GM10266 (cell line): ENCODE data around the gene ST8SIA5.

ENCODE experiments used
- DNase-seq: peaks from one replicate; pipeline ENCODE4 v3.0.0; 2012; ENCODE audit errors: extremely low spot score
- TF ChIP-seq, protein P1 (sequence below): IDR thresholded peaks from 2 replicates; pipeline ENCODE4 v1.5.1; 2012; ENCODE audit warnings: mild to moderate bottlenecking, low read depth; ENCODE audit not compliant: control insufficient read depth, insufficient read depth; ENCODE audit errors: missing control alignments

Gene ST8SIA5

DNA sequence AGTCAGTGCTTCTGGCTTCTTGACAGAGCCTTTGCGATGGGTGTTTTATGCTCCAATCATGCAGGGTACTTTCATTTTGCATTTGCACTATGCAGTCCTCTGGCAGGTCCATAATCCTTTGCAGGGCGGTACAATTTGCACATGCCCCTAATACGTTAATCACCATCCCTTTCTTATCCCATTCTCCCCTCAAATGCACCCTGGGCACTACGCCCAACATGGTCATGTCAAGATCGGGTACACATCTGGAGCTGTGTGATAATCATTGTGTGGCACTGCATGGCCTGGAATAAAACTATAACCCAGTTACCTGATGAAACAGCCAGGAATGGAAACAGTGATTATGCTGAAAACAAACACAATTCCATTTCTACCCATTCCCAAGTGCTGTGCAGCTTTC is 127.5 kb downstream of the ST8SIA5 start:
- TF ChIP-seq, protein P1, sequence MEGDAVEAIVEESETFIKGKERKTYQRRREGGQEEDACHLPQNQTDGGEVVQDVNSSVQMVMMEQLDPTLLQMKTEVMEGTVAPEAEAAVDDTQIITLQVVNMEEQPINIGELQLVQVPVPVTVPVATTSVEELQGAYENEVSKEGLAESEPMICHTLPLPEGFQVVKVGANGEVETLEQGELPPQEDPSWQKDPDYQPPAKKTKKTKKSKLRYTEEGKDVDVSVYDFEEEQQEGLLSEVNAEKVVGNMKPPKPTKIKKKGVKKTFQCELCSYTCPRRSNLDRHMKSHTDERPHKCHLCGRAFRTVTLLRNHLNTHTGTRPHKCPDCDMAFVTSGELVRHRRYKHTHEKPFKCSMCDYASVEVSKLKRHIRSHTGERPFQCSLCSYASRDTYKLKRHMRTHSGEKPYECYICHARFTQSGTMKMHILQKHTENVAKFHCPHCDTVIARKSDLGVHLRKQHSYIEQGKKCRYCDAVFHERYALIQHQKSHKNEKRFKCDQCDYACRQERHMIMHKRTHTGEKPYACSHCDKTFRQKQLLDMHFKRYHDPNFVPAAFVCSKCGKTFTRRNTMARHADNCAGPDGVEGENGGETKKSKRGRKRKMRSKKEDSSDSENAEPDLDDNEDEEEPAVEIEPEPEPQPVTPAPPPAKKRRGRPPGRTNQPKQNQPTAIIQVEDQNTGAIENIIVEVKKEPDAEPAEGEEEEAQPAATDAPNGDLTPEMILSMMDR, result no peak
- no peak for DNase-seq

DNA sequence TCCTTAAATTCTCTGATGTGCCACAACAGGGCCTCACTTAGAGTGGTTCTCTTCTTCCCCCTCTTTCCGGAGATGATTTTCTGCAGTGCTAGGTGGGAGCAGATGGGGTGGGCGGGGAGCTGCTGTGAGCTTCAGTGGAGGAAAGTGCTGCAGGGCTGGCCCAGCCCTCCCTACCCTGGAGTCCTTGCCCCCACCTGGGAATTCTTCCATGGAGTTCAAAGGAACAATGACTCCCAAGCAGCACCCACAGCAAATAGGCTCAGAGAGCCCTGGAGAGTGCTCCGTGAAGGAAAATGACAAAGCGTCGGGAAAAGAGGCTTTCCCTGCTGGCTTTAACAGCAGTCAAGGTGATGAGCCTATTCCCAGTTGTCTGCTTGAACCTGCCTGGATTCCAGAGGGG is 128.6 kb downstream of the ST8SIA5 start:
- no peak for DNase-seq
- TF ChIP-seq, protein P1, result no peak

DNA sequence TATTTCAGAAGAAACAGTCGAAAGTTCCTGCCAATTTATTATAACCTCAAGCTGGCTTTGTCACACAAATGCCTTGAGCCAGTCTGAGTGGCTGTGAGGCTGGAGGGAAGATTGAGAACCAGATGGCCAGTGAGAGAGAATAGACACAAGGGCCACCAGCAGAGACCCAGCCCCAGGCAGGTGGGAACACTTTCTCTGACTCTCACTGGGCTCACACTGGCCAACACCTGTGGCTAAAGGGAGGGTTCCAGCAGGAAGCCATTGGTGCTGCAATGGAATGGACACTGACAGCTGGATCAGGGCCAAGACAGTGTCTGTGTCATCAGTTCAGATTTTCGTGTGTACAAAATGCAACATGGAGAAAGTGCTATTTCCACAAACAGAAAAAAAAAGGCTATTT is 129.7 kb downstream of the ST8SIA5 start:
- DNase-seq, result no peak
- TF ChIP-seq, protein P1, result no peak

DNA sequence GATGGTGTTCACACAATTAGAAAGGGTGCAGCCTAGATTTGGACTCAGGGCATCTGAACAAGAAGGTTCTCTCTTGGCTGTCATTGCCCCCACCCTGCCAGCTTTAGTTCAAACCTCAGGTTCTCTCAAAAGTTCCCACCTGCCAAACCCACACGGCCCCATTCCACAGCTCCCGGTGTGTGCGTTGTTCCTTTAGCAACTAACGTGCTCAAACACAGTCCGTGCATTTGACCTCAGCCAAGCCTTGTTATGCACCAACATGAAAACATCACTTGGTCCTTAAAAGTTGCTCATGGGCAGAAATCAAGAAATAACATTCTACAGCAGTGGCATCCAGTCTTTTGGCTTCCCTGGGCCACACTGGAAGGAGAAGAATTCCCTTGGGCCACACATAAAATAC is 131.8 kb downstream of the ST8SIA5 start:
- no peak for DNase-seq
- TF ChIP-seq, protein P1, result no peak

DNA sequence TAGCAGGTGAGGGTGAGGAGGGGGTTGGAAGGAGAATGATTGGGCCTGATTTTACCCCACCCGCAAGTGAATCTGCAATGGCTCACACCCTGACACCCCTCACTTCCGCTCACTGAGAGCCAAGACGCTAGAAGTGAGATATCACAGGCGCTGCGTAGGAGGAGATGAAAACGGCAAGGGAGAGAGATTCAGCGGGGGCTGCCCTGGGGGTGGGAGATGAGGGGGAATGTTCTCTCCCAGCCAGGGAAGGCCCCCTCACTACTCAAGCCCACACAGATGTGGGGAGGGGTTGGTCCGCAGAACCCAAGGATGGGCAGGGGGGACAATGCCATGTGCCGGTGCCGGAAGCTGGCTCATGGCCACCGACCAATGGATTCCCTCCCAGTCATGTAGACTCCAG is 132.7 kb downstream of the ST8SIA5 start:
- TF ChIP-seq, protein P1, result no peak
- DNase-seq, result no peak

DNA sequence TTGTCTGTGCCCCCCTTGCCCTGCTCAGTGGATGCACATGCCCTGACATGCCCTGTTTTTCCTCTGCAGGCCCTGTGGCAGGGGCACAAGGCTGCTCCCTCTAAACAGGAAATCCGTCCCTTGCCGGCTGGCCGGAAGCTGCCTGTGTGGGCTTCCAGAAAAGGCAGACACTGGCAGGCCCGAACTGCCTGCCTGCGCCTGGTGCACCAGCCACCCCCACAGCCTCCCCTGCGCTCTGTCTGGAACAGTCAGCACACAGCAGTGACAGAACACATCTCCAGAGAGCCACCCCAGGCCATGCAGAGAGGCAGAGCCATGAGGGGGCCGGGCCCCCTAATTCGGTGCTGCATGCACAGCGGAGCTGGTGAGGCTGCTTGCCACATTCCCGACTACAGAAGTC is 133.3 kb downstream of the ST8SIA5 start:
- no peak for DNase-seq
- TF ChIP-seq, protein P1, result no peak

DNA sequence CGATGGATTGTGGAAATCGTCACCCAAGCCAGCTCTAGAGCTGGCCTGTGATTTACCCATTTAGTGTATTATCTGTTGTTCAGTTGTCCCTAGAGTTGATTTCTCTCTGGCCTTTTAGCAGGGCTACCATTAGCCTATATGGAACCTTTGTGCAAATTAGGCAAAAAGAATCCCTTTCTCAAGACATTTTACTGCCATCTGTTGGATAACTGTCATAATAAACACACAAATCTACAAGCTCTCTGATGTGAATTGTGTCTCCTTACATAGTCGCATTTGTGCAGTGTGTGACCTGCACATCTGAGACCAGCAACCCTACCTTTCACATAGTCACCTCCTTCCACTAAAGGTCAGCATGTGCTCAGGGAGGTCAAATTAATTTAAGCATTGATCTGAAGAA is 133.9 kb downstream of the ST8SIA5 start:
- DNase-seq, result no peak
- TF ChIP-seq, protein P1, result peak; percentile 23
